GM12878 (cell line): ENCODE data around the gene MAST4.

Source experiments
- CTCF ChIP-seq, 3 experiments: IDR thresholded peaks in 2 of 3; conservative IDR thresholded peaks in 1 of 3; 2 replicates each; pipeline ENCODE4 v1.5.1; 2011; ENCODE audit warnings: low read depth in 3 of 3, low read length in 3 of 3, mild to moderate bottlenecking in 3 of 3, control low read depth in 2 of 3, moderate library complexity in 2 of 3, inconsistent platforms in 1 of 3, mixed read lengths in 1 of 3; ENCODE audit not compliant: control insufficient read depth in 2 of 3, insufficient read depth in 1 of 3; ENCODE audit errors: extremely low read depth in 1 of 3
- EZH2 ChIP-seq: IDR thresholded peaks from 2 replicates; pipeline ENCODE4 v1.6.1; 2012; ENCODE audit warnings: low read depth, mild to moderate bottlenecking, control low read depth, inconsistent platforms, low read length, borderline replicate concordance; ENCODE audit not compliant: control insufficient read depth
- GABPA ChIP-seq: IDR thresholded peaks from 2 replicates; pipeline ENCODE4 v1.6.1; 2014; ENCODE audit warnings: antibody characterized with exemption, low read depth, mild to moderate bottlenecking, inconsistent platforms
- HDAC2 ChIP-seq: fragments of 200-600 bp; sonication (generic); IDR thresholded peaks from 2 replicates; pipeline ENCODE4 v1.6.1; 2017
- KDM1A ChIP-seq: fragments of 200-600 bp; sonication (generic); IDR thresholded peaks from 2 replicates; pipeline ENCODE4 v1.6.1; 2016; ENCODE audit warnings: borderline replicate concordance
- POLR2A ChIP-seq: IDR thresholded peaks from 2 replicates; pipeline ENCODE4 v1.6.1; 2011; ENCODE audit warnings: low read depth, mild to moderate bottlenecking, low read length
- STAT3 ChIP-seq: IDR thresholded peaks from 2 replicates; pipeline ENCODE4 v1.6.1; 2011; ENCODE audit warnings: low read depth, low read length, improper control_type of control experiment
- ZBTB33 ChIP-seq: fragments of 450-650 bp; IDR thresholded peaks from 2 replicates; pipeline ENCODE4 v1.6.1; 2017; ENCODE audit warnings: mild to moderate bottlenecking

GRCh38 chr5:66821688-66822429 lies 225.7 kb downstream of the MAST4 start:
- no peak for TF ChIP-seq ZBTB33
- no peak for TF ChIP-seq EZH2
- no peak for TF ChIP-seq STAT3
- TF ChIP-seq CTCF (IDR thresholded peaks at IDR 0.05 in 2 of 3, conservative IDR thresholded peaks at IDR 0.05 in 1 of 3; ENCODE audit: control insufficient read depth in 2 of 3, extremely low read depth in 1 of 3, insufficient read depth in 1 of 3, low read depth in 3 of 3, low read length in 3 of 3): no peak
- TF ChIP-seq KDM1A: no peak
- no peak for TF ChIP-seq GABPA
- no peak for TF ChIP-seq HDAC2
- TF ChIP-seq POLR2A: no peak
